ENCODE measurements around the gene MRGPRF.

MRGPRF gene

DNA sequence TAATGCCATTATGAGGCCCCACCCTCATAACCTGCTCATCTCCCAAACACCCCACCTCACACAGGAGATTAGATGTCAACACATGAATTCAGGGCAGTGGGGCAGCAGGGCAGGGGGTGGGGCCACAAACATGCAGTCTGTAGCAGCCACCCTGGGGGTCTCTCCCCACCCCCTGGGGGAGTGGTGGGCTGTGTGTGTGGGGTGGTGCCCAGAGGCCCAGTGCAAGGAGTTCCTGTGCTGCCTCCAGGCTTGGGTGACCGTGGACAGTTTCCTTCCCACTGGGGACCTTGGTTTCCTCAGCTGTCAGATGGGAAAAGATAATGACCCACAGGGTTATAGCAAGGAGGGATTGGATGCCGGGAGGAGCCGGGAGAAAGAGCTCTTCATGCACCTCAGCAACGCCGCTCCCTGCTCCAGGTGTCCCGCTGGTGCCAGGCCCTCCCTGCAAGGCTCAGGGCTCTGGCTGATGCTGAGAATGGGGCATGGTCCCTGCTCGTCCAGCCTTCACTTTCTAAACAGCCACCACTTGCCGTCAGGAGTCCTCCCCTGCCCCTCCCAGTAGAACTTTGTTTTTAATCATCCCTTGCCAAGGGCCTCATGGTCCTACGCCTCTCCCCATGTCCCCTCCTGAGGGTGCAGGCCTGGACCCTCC, 2.0 kb upstream of the MRGPRF start:
- no peak for DNase-seq

DNA sequence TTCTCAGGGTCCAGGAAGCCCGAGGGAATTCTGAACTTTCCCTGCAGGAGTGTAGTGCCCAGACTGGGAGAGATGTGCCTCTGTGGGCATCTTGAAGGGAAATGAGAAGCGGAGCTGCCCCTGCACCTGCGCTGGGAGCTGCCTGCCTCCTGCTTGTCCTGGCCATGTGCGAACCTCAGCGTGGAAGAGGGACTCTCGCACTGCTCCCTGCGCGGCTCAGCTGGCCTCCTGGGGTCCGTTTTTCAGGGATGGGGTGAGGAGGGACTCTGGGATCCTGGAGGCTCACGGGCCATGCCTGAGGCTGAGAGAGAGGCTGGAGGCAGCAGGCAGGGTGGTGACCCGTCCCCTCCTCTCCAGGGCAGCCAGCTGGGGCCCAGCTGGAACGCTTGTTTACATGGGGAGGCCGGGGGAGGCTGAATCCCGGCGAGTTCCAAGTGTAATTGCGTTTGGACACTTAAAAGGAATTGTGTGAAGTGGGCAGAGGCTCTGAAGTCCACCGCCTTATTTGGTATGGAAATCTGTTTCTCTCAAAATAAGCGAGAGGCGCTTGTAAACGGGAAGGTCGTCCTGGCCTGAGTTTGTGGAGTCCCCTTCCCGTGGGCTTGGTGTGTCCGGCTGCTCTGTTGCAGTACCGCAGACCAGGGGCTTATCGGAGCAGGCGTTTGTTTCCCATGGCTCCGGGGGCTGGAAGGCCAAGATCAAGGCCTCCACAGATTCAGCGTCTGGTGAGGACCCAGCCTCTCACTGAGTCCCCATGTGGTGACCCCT, 1.2 kb upstream of the MRGPRF start:
- DNase-seq, result no peak

DNA sequence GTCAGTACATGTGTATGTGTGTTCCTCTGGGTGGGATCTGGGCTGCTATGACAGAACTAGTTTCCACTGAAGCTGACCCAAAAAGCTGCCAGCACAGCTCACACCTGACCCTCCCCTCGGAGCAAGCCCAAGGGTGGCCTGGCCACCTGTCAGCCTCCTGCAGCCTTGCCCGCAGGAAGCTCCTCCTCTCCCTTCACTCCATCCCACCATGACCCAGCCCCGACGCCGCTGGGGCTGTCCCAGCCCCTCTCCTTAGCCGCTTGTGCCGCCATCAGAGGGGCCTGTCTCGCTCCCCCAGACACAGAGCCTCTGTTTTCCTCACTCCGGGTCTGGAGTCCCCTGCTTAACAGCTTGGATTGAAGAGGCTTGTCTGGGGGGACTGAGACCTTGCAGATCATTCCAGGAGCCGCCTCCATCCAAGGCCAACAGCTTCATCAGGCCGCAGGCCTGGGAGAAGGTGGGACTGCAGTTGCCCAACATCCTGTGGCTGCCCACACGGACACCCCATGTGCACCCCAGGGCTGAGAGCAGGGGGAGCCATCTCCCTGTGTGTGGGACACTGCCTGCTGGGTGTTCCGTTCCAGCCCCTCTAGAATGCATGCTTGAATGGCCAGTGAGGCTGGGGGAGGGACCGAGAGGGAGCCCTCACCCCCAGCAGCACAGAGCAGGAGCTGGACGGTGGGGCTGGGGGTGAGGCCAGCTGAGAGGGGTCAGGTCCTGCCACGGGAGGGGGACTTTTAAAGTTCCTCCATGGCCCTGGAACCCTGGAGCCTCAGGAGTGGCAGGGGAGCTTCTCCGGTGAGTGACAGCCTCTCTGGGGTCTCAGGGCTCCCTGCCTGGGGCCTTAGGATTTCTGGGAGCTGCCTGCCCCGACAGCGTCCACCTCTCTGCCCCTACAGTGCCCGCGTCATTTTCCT, 696 bp downstream of the MRGPRF start:
- no peak for DNase-seq

DNA sequence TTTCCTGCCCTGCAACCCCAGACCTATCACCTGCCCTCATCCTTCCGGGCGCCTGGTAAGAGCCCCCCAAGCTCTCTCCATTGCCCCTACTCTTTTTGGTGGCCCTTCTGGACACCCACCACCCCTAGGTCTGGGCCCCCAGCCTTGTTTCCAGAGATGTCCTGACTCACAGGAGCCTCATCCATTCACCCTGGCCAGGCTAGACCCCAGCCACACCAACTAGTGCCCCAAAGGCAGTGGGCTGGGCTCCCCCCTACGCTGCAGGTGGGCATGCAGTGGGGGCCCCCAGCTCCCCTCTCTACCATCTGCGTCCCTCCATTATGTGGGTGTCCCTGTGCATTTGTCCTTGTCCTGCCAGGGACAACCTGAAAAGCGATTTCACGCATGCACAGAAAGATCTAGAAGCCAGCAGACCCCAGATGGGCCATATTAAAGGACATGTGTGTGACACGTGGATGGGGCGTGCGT, 1.4 kb downstream of the MRGPRF start:
- no peak for DNase-seq

DNA sequence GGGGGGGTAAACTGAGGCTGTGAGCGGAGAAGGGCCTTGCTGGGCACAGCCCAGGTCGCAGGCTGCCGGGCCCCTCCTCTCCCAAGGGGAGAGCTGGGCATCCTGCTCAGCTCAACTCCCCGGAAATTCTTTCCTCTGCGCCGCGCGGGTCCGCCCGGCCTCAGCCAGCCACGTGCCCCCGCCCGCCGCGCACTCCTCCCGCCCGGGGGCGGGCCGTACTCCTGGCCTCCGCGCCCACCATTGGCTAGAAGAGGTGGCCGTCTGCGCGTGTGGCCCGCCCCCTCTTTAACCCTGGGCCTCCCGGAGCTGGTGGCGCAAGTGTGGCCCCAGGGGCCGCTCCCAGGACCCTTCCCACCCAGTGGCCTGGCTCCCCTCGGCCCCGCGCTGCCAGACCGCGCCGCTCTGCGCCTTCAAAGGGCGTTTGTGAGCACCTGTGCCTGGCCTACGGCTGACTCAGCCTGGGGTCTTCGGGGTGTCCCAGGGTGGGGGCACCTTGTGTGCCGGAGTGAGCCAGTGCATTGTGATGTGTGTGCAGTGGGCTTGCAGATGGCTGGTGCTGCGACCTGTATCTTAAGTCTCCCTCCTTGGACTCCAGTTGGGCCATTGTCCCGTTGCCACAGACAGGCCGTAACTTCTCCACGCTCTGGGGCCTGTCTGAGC, 2.0 kb downstream of the MRGPRF start:
- DNase-seq, result no peak

DNA sequence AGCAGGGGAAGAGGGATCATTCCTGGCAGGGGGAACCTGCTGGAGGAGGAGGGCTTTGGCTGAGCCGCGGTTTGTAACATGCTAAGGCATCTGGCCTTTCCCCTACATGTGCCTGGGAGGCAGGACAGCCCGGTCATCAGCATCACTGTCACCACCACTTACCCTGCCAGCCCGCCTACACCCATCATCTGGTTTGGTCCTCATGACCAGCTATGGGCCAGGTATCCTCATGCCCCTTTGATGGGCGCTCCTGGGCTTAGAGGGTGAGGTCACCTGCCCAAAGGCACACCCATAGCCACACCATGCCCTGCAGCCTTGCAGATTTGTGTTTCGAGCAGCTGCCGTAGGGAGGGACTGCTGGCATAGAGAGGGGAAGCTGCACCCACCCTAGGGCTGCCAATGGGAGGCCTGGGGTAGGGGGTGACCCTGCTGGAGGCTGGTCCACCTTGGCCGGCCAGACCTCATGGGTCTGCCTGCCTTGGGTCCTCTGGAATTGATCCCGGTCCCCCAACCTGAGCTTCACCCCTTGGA, 2.6 kb downstream of the MRGPRF start:
- no peak for DNase-seq

DNA sequence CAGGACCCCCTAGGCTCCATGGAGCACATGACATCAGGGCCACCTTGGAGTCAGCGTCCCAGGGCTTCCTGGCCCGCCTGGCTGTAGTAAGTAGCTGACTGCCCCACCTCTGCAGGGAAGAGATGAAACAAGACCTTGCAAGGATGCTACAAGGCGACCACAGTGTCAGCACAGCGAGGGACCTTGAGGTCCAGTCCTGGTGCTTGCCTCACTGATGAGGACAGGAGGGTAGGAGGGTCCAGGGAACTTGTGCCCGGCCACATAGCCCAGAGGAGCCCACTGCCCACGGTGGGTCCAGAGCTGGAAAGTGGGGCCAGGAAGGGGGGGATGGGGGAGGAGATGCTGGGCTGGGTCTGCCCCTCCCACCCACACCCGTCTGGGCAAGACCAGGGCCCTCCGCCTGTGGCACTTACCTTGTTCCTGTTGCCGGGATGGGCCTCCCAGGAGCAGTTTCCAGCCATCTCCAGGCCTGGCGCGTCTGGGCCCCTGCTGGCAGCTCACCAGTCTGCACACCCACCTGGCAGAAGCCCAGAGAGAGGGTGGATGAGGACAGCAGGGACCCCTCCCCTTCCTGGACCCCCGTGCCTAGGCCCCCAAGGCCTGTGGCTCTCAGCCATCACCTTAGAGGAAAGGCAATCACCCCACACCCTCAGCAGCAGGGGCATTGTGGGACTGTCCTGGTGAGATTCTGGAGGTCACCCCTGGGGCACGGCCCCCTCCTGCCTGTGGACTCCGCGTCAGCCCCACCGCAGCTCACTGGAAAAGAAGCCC, 3.4 kb downstream of the MRGPRF start:
- DNase-seq, result no peak

DNA sequence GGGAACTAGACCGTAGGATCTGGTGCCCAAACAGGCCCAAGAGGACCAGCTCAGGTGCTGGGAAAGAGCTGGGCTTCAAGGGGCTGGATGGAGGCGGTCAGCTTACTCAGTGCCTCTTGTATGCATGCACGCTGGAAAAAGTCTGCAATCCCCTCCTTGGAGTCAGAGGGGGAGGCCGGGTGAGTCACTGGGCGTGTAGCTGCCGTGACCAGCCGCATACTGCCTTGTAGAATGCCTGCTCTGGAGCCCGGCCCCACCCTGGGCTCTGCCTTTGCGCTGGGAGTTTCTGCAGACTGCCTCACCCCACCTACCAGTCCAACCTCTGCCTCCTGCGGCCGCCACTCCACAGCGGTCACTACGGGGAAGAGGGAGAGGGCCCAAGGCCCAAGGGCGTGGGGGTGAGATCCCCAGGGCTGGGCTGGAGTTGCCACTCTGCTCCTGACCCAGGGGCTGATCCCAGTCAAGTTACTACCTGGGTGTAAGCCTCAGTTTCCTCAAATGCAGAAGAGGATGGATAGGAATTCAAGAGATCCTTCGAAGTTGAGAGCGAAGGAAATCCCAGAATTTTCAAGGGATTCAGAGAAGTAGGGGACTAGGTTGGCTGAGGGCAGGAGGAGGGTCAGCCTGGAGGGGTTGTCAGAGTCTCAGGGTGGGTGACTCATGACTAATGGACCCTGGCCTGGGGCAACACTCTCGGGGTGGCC, 4.2 kb downstream of the MRGPRF start:
- DNase-seq, result no peak

DNA sequence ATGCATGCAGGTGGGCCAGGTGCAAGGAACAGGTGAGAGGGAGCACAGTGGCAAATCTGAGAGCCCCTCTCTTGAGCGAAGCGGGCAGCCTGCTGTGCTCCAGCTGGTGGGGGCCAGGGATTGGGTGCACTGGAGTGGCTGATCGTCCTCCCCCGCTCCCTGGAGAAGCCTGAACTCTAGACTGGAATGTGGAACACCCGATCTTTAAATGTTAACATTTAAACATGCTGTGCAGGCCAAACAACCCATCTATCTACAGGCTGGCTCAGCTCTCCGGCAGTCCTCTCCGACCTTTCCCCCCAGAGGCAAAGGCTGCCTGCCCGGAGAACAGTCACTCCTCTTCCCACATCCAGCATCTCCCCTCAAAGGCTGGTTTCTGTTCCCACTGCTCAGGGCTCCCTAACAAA, 5.1 kb downstream of the MRGPRF start:
- no peak for DNase-seq

DNA sequence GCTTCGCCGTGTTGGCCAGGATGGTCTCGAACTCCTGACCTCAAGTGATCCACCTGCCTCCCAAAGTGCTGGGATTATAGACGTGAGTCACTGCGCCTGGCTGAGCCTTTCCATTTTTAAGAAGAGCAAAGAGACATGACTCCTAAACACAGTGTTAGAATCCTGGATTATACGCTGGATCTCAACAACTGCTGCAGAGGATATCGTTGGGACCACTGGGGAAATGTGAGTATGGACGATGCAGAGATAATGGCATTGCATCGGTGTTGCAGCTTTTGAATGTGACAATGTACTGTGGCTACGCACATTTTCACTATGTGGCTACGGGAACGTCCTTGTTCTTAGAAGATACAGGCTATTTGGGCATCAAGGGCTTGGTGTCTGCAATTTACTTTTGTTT, 6.2 kb downstream of the MRGPRF start:
- DNase-seq, result no peak

DNA sequence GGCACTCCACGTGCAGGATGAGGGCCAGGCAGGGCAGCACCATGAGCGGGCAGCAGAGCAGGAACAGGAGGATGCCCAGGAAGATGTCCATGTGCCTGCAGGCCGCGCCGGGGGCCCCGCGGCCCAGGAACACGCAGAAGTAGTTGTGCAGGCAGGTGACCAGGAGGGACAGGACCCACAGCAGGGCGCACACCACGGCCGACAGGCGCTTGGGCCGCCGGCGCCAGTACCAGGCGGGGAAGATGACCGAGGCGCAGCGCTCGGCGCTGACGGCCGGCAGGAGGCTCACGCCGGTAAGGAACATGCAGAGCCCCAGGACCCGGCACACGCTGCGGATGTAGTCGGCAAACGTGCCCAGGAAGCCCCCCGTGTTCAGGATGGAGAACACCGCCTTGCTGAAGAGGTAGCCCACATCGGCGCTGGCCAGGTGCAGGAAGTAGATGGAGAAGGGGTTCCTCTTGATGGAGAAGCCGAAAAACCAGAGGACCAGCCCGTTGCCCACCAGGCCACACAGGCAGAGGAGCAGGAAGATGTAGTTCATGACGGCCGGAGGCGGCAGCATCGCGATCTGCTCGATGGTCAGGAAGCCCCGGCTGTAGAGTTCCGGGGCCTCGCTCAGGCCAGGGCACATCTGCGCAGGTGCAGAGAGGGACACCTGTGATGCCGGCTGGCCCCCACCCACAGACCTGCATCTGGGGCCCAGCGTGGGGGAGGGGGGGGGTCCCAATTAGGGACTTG, 7.2 kb downstream of the MRGPRF start:
- no peak for DNase-seq

DNA sequence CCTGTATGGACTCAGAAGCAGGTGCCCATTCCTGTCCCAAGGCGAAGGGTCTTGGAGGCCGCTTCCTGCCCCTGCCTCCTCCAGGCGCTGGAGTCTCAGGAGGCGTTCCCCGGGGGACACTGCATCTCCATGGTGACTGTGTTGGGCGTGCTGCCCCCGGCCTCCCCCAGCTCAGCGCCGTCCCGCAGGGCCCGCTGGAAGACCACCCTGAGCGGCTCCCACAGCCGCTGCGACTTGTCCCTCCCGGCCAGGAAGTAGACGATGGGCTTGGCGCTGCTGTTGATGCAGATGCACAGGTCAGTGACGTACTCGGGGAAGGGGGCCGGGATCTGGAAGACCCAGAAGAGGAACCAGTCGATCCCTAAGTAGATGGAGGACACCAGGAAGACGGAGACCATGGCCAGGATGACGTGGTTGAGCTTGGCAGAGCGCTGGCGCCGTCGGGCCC, 7.8 kb downstream of the MRGPRF start:
- DNase-seq, result no peak

DNA sequence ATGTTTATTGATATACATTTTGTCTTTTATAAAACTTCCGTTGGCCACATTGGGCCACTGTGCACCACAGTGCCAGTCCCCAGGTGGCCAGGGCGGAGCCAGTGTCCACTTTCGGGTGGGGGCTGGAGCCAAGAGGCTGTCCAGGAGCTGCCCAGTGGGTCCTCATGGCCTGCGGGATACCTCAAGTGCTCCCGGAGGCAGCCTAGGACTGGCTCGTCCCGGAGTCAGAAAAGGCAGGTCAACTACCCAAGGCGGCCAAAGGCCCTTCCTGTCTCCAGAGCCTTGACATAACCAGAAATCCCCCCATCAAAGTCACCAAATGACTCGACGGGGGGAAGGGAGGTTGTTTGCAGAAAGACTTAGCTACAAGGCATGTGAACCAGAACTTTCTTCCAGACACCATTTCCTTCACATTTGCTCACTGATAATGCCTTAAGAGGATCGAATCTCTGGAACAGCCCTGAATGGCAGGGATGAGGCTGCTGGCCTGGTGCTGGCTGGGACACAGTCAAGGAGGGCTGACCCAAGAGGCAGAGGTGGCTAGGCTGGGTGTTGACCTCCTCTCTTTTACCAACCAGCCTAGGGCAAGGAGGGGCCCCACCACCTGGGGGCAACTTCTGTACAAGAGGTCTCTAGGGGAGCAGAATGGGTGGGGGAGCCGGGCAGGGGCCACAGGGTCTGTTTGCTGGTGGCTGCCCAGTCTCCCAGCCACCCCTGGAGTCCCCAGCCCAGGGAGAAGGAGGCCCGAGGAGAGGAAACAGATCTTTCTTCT, 8.4 kb downstream of the MRGPRF start:
- no peak for DNase-seq

DNA sequence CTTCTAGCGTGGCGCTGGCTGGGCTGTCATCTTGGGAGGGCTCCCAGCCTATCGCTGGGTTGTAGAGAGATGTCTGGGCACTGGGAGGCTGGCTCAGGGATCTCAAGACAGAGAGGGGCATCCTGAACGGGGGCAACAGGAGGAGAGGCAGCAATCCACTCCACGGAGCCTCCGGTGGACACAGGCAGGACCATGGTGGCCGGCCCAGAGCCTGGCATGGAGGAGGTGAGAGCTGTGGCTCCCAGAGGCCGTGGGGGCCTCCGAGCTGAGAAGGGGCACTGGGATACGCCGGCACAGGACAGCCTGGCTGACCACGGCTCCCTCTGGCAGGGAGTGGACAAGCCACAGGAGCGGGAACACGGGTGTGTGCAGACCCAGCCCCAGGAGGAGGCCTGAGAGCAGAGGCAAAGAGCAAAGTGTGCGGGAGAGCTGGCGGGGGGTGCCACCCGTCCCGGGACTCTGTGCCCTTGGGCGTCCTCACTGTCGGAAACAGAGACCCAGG, 9.1 kb downstream of the MRGPRF start:
- DNase-seq, result no peak

DNA sequence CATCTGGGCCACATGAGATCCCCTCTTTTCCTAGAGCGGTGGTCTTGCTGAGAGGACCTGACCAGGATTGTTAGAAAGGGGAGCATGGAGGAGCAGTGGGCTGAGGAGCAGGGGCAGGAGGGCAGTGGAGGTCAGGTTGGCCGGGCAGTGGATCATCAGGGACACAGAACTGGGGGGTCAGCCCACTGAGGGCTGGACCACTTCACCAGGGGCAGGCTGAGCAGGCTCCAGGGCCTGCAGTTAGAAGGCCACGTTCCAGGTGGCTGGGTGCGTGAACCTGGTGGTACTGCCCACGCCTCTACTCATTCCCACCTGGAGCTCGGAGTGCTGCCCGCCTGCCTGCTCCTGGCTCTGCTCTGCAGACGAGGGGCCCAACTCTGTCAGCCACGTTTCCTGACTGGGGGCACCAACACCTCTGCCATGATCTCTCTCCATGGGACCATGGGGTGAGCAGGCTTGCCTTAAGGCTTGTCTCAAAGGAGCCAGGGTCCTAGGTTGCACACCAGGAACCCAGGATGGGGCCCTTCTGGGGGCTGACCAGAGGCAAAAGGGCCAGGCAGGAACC, 9.7 kb downstream of the MRGPRF start:
- DNase-seq, result no peak

DNA sequence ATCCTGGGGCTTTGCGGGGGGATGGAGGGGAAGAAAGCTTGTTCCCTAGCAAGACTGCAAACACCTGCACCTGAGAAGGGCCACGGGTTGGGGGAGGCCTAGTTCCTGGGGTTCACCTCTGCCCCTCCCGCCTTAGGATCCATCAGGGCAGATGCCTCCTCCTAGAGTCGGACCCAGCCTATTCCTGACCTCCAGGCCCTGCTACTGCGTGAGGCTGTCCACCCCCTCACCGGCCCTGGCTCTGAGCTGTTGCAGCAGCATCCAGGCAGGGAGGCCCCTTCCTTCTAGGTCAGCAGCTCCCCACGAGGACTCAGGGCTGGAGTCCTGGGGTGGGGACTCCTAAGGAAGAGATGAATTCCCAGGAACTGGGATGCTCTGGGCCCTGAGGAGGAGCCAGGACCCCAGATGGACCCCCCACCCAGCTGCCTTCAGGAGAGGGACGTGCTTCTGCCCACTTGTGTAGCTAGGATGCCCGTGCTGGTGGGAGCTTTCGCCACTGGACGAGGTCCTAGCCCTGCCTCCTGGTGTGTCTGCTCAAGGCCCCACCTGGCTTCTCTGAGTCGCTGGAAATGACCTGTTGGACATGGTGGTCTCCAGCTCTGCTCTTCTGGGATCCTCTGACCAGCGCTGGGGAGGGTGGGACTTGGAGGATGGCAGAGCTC, 10.3 kb downstream of the MRGPRF start:
- no peak for DNase-seq

DNA sequence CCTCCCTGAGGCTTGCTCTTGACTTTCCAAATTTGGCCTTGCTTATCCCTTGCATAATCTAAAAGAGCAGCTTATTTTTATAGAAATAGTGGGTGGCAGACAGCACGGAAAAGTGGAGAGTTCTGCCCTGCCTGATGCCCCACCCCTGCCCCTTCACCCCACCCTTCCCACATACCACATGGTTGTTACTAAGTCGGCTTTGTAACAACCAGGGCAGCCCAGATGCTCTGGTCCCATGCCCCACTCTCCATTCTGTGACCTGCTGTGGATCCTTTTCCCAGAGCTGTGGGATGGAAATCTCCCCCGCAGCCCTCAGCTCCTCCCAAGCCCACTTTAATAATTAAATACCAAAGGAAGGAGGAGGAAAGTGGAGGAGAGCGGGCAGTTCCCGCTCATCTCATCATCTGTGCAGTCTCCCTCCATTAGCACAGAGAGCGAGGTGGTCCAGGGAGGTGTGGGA, 10.9 kb downstream of the MRGPRF start:
- no peak for DNase-seq

Data from CD4-positive, alpha-beta T cell treated with Interleukin-4 for 4 hours (primary cell).